CD4-positive, alpha-beta T cell (primary cell): ENCODE measurements around the gene THADA. TPM values are rescaled to one million over a fixed set of nuclear protein-coding genes. Genes with fewer than 3 reads are reported as not detected.
"Not testable (repeated sequence)": the region's sequence is repeated elsewhere in the genome, so short reads cannot be mapped to it uniquely, and the experiment has no call there.

ENCODE experiments used
- ATAC-seq: fragments of 200-7000 bp; cut with Tn5 transposase; one replicate; pipeline ENCODE4 v1.10.0; 2022; ENCODE audit warnings: mild to moderate bottlenecking; ENCODE audit not compliant: poor library complexity
- CTCF ChIA-PET: fragments of 350-600 bp; sonication (Branson Sonifier 250); formaldehyde crosslinking; loops from one replicate; lab custom pipeline; 2021; ENCODE audit warnings: antibody characterized with exemption, inconsistent platforms; lab: Charles Lee
- POLR2A ChIA-PET: fragments of 350-600 bp; sonication (Branson Sonifier 250); formaldehyde crosslinking; loops from one replicate; lab custom pipeline; 2021; ENCODE audit warnings: antibody characterized with exemption, inconsistent platforms; lab: Charles Lee
- DNase-seq, 14 experiments: peaks; one replicate each; pipeline ENCODE4 v3.0.0-alpha.2; 2013 to 2020; ENCODE audit warnings: mixed read lengths in 2 of 14
- H3K27ac ChIP-seq, 2 donors: one replicate each; pipeline versions ENCODE4 v1.5.1 to v1.7.0; 2013; ENCODE audit warnings: low read length in 2 of 2, low read depth in 1 of 2, mild to moderate bottlenecking in 1 of 2
- H3K27me3 ChIP-seq, 2 experiments: 1 replicate in 1 of 2; 2 replicates in 1 of 2; pipeline versions ENCODE4 v1.6.1 to v1.7.0; 2013; ENCODE audit warnings: low read length in 2 of 2, control low read depth in 1 of 2, mild to moderate bottlenecking in 1 of 2, moderate library complexity in 1 of 2; ENCODE audit not compliant: insufficient read depth in 2 of 2, control insufficient read depth in 1 of 2
- H3K36me3 ChIP-seq: one replicate; pipeline ENCODE4 v1.6.1; 2013; ENCODE audit warnings: low read length, control low read depth; ENCODE audit not compliant: insufficient read depth
- H3K4me1 ChIP-seq: one replicate; pipeline ENCODE4 v1.6.1; 2013; ENCODE audit warnings: low read length, control low read depth; ENCODE audit not compliant: insufficient read depth
- H3K4me3 ChIP-seq: one replicate; pipeline ENCODE4 v1.5.1; 2013; ENCODE audit warnings: mild to moderate bottlenecking, low read length, moderate library complexity
- H3K9me3 ChIP-seq, 2 experiments: 1 replicate in 1 of 2; 2 replicates in 1 of 2; pipeline versions ENCODE4 v1.6.1 to v1.7.0; 2013; ENCODE audit warnings: low read length in 2 of 2, mild to moderate bottlenecking in 2 of 2, control low read depth in 1 of 2, moderate library complexity in 1 of 2; ENCODE audit not compliant: control insufficient read depth in 1 of 2, insufficient read depth in 1 of 2
- H3K27ac Mint-ChIP-seq: one replicate; pipeline ENCODE4 v1.8.0; 2020; ENCODE audit warnings: mixed read lengths
- H3K27me3 Mint-ChIP-seq: one replicate; pipeline ENCODE4 v1.8.0; 2021; ENCODE audit warnings: mixed read lengths
- H3K36me3 Mint-ChIP-seq: one replicate; pipeline ENCODE4 v1.8.0; 2021; ENCODE audit warnings: low read depth, mixed read lengths
- H3K4me1 Mint-ChIP-seq: one replicate; pipeline ENCODE4 v1.8.0; 2021; ENCODE audit warnings: low read depth, mixed read lengths
- H3K4me3 Mint-ChIP-seq: one replicate; pipeline ENCODE4 v1.8.0; 2020; ENCODE audit warnings: mild to moderate bottlenecking, mixed read lengths
- H3K9me3 Mint-ChIP-seq: one replicate; pipeline ENCODE4 v1.8.0; 2020; ENCODE audit warnings: mixed read lengths
- CTCF ChIP-seq: fragments of 200-600 bp; IDR thresholded peaks from one replicate; pipeline ENCODE4 v1.8.0; 2022; ENCODE audit warnings: antibody characterized with exemption, mild to moderate bottlenecking
- intact Hi-C, 2 experiments: fragments of 100-400 bp; cut with DNase I in 1 of 2; cut with micrococcal nuclease in 1 of 2; formaldehyde crosslinking; loops; one replicate each; pipeline versions ENCODE4 v1.15.1 to v1.9.0; 2023 to 2025; cut with DNase I, micrococcal nuclease
- total RNA-seq, 174 experiments: library from RNA in 2 of 174; stranded (reverse) in 2 of 174; gene quantifications; one replicate each; pipeline ENCODE4 v1.2.3 and lab custom pipeline; 2021 to 2026

THADA gene
- total RNA-seq, 2 experiments from 2014 or later = 29.3 to 32.9 TPM

- no peak overlapping the region for H3K27ac Mint-ChIP-seq
- ChIA-PET CTCF (interaction anchor here (1.2 kb wide), 1 partner anchor 62 kb away, joined by 3 read pairs; no protein-coding TSS in a partner anchor), POLR2A (interaction anchor here (0.7 kb wide), 1 partner anchor 28 kb away, joined by 4 read pairs; no protein-coding TSS in a partner anchor)
- Histone ChIP-seq H3K27me3 (no peaks in the 10 kb centered on the region), H3K36me3 (peaks cover 8% of the 10 kb centered on the region), H3K9me3 (no peaks in the 10 kb centered on the region), H3K27ac (no peak overlapping the region), H3K4me1 (no peaks in the 10 kb centered on the region), H3K4me3 (no peak overlapping the region)
- H3K27me3 Mint-ChIP-seq = no peaks in the 10 kb centered on the region
- peaks cover 6% of the 10 kb centered on the region for H3K4me1 Mint-ChIP-seq
- peaks cover 3% of the 10 kb centered on the region for H3K9me3 Mint-ChIP-seq
- ATAC-seq (no peak), DNase-seq (no peak)
- TF ChIP-seq CTCF = no peak
- peaks cover 73% of the 10 kb centered on the region for H3K36me3 Mint-ChIP-seq
- intact Hi-C loops = no loop called here
- no peak overlapping the region for H3K4me3 Mint-ChIP-seq
These were observed 145.2 kb downstream of the THADA start for GRCh38 chr2:43450617-43451016.

GRCh38 chr2:43448822-43449110 lies 147.1 kb downstream of the THADA start:
- no peaks in the 10 kb centered on the region for H3K9me3 ChIP-seq
- H3K27ac ChIP-seq = no peak overlapping the region
- Mint-ChIP-seq H3K36me3 (peaks cover 81% of the 10 kb centered on the region), H3K4me1 (peaks cover 6% of the 10 kb centered on the region), H3K27ac (no peak overlapping the region), H3K9me3 (peaks cover 3% of the 10 kb centered on the region), H3K4me3 (no peak overlapping the region), H3K27me3 (no peaks in the 10 kb centered on the region)
- DNase-seq = no peak
- H3K36me3 ChIP-seq = peaks cover 8% of the 10 kb centered on the region
- TF ChIP-seq CTCF = no peak
- ChIA-PET POLR2A (interaction anchor here (1.0 kb wide), 1 partner anchor 22 kb away, joined by 3 read pairs; no protein-coding TSS in a partner anchor), CTCF (no interaction called here)
- intact Hi-C loops = no loop called here
- H3K4me1 ChIP-seq = no peaks in the 10 kb centered on the region
- H3K27me3 ChIP-seq = no peaks in the 10 kb centered on the region
- ATAC-seq = no peak
- no peak overlapping the region for H3K4me3 ChIP-seq

- ChIA-PET POLR2A (no interaction called here), CTCF (no interaction called here)
- H3K4me1 ChIP-seq = no peaks in the 10 kb centered on the region
- Mint-ChIP-seq H3K36me3 (peaks cover 78% of the 10 kb centered on the region), H3K27me3 (no peaks in the 10 kb centered on the region), H3K4me3 (no peak overlapping the region), H3K4me1 (peaks cover 6% of the 10 kb centered on the region), H3K9me3 (peaks cover 3% of the 10 kb centered on the region), H3K27ac (no peak overlapping the region)
- intact Hi-C loops = no loop called here
- H3K27ac ChIP-seq = no peak overlapping the region
- H3K4me3 ChIP-seq = no peak overlapping the region
- DNase-seq (no peak), ATAC-seq (no peak)
- H3K27me3 ChIP-seq = no peaks in the 10 kb centered on the region
- H3K9me3 ChIP-seq = no peaks in the 10 kb centered on the region
- peaks cover 8% of the 10 kb centered on the region for H3K36me3 ChIP-seq
- no peak for TF ChIP-seq CTCF
These were observed 147.6 kb downstream of the THADA start for GRCh38 chr2:43448011-43448821.

GRCh38 chr2:43446755-43447154 lies 149.1 kb downstream of the THADA start:
- H3K27me3 Mint-ChIP-seq, H3K27ac ChIP-seq, intact Hi-C loops, DNase-seq, H3K4me3 Mint-ChIP-seq, ATAC-seq, H3K36me3 ChIP-seq, H3K27me3 ChIP-seq, H3K4me1 Mint-ChIP-seq, CTCF ChIA-PET, H3K9me3 ChIP-seq, H3K4me3 ChIP-seq, POLR2A ChIA-PET, H3K27ac Mint-ChIP-seq, H3K4me1 ChIP-seq, H3K9me3 Mint-ChIP-seq: not testable (repeated sequence)
- H3K36me3 Mint-ChIP-seq = peaks cover 78% of the 10 kb centered on the region
